Activated gamma-delta T cell treated with Interleukin-2 at 50 U/mL for 16 hours (primary cell): ENCODE results near the gene LRRK1.
A peak's percentile ranks its signal among the peaks of the same experiment; 100 is the strongest.

Experiments used
- DNase-seq: peaks from one replicate; pipeline ENCODE4 v3.0.0-alpha.2; 2020

Gene LRRK1, protein sequence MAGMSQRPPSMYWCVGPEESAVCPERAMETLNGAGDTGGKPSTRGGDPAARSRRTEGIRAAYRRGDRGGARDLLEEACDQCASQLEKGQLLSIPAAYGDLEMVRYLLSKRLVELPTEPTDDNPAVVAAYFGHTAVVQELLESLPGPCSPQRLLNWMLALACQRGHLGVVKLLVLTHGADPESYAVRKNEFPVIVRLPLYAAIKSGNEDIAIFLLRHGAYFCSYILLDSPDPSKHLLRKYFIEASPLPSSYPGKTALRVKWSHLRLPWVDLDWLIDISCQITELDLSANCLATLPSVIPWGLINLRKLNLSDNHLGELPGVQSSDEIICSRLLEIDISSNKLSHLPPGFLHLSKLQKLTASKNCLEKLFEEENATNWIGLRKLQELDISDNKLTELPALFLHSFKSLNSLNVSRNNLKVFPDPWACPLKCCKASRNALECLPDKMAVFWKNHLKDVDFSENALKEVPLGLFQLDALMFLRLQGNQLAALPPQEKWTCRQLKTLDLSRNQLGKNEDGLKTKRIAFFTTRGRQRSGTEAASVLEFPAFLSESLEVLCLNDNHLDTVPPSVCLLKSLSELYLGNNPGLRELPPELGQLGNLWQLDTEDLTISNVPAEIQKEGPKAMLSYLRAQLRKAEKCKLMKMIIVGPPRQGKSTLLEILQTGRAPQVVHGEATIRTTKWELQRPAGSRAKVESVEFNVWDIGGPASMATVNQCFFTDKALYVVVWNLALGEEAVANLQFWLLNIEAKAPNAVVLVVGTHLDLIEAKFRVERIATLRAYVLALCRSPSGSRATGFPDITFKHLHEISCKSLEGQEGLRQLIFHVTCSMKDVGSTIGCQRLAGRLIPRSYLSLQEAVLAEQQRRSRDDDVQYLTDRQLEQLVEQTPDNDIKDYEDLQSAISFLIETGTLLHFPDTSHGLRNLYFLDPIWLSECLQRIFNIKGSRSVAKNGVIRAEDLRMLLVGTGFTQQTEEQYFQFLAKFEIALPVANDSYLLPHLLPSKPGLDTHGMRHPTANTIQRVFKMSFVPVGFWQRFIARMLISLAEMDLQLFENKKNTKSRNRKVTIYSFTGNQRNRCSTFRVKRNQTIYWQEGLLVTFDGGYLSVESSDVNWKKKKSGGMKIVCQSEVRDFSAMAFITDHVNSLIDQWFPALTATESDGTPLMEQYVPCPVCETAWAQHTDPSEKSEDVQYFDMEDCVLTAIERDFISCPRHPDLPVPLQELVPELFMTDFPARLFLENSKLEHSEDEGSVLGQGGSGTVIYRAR (N-terminal part only)

DNA sequence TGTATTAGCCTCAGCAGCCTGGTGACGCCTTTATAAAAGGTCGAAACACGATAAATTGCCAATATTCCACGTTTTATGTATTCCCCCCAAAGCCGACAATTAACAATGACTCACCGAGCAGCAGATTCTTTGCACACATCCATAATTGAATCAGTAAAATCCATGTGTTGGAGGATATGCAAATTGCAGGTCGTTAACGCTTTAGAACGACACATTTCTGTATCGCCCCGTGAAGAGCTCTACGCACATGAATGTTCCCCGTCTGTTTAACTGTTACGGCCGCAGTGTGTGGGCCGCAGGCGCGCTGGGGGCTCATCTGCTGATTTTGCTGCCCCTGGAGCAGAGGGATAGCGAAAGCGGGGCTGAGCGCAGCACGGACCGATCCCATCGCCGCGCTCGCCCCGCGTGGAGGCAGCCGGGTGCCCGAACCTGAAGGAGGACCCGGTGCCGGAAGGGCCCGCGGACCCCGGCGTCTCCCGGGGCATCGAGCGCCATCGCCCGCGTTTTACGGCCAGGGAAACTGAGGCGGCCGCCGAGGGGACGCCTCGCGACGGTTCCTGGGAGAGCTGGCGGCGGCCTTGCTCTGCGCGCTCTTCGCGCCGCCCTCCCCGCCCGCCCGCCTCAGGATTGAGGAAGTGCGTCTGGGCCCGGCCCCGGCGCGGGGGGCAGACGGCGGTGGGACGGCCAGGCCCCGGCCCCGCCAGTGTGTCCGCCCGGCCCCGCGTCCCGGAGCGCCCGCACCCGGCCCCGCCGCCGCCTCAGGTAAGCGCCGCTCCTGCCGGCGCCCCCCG lies at the start of gene LRRK1:
TSS of gene LRRK1 (plus strand) at position 668 of the 791 bp plus-strand sequence. CDS start 5,276 bp downstream, outside the sequence.
- DNase-seq = no peak

DNA sequence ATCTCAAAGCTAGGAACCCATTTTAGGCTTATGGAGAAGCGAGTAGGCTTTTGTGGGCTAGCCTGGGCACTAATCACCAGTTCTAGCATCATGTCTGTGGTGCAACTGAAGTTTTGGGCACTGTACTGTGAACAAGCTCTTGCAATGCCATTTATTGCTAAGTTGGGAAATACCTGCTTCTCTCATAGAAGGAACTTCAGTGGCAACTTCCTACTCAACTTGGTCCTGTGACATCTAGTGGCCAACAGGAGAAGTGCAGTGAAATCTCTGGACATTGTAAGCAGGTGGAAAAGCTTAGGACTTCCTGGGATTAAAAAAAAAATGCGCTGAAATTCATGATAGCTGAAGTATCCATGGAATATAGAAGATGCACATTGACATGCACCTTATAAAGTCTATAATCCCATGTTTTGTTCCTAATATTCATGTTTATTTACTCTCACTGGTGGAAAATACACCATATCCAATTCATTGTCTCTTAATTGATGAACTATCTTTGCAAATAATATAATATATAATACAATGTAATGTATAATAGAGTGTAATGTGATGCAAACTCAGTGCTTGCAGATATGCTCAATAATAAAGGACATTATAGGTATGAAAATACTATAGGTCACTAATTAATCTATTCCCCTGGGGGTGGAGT lies 46.0 kb upstream of the LRRK1 start:
- peak; percentile 41 for DNase-seq

DNA sequence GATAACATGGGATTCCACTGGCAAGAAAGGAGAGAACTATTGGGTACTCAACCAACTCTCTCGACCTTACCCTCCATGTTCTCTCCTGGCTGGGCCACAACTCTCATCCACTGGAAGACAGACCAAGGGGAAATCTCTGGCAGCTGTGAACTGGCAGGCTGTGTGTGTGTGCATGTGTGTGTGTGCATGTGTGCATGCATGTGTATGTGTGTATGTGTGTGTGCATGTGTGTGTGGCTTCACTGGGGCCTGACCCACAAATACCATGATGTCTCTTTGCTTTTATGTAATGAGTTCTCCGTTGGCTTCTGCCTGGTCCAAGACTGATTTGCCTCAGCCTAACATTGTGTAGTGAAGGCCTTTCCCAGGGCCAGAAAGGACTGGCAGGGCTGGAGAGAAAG lies 43.7 kb upstream of the LRRK1 start:
- DNase-seq = no peak

DNA sequence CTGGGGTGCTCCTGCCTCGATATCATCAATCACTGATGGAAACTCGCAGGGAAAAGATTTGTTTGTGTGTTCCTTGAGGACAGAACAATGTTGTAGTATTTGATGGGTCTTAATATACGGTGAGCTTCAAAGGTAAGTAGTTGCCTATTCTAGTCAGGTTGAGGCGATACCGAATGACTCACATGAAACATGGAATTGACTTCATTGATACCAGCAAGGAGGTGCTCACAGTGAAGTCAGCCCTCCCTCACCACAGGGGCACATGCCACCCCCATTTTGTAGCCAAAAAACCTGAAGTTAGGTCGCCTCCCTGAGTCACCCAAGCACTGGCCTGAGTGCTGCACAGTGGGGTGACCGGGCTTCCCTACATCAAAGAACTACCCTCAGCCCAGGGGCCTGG lies 43.2 kb upstream of the LRRK1 start:
- no peak for DNase-seq

DNA sequence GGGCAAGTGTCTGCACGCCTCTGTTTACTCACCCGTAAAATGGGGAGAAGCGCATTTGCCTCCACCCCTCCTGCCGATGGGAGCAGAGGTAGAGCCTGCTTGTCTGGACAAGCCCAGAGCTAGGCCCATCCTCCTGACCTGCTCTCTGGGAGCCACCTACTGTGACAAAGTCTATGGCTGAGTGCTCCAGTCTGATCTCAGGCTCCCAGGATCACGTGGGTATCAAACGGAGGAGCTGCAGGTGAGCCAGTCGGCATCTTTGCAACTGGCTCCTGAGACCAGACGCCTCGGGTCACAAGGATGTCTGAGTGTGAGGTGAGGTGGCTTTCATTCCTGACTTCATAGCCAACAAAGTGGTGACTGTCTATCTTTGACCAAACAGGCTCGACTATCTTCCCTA lies 41.6 kb upstream of the LRRK1 start:
- no peak for DNase-seq

DNA sequence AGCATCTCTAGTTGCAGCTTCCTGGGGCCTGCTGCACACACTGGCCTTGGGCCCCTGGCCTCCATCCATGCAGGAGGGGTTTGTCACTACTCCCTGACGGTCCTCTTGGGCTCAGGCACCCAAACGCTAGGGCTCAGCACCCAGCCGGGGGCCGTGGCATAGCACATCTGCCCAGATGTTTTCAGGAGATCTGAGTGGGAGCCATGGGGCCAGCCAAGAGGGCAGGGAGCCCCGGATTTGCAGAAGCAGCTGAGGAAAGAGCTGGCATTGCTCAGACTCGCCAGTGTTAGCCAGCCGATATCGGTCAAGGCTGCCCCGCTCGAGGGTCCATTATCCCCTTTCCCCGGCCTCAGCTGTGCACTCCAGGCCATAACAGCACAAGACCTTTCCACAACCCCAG lies 41.0 kb upstream of the LRRK1 start:
- no peak for DNase-seq

DNA sequence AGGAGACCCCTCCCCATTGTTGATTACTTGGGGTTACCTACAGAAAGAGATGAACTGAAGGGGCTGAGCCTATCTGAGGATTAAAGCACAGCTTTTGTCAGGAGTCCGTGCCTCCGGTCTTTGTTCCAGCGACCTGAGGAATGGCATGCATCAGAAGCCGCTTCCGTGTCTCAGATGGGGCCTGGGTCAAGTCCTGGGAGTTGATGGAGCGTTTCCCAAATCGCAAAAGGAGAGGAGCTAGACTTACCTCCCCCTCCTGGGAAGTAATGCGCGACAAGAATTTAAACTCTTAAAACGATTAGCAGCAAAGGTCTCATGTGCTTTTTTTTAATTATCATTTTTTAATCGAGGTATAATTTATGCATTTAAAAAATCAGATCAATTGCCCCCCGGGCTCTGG lies 40.5 kb upstream of the LRRK1 start:
- no peak for DNase-seq

DNA sequence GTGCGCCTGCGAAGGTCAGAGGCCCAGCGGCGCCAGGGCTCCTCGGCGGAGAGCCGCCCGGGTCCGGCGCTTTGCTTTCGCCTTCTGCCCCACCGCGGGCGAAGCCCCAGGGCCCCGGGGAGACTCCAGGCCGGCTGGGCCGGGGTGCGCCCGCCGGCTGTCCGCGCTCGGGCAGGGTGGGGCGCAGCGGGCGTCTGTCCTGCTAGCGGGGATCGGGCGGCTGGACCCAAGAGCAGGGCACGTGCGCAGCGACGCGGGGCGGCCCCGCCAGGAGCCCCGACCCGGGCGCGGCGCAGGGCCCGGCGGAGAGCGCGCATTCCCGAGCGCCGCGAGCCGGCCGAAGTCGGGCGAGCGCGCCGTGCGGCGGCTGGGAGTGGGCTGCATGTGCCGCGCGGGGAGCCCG lies 40.1 kb upstream of the LRRK1 start:
- DNase-seq = no peak

DNA sequence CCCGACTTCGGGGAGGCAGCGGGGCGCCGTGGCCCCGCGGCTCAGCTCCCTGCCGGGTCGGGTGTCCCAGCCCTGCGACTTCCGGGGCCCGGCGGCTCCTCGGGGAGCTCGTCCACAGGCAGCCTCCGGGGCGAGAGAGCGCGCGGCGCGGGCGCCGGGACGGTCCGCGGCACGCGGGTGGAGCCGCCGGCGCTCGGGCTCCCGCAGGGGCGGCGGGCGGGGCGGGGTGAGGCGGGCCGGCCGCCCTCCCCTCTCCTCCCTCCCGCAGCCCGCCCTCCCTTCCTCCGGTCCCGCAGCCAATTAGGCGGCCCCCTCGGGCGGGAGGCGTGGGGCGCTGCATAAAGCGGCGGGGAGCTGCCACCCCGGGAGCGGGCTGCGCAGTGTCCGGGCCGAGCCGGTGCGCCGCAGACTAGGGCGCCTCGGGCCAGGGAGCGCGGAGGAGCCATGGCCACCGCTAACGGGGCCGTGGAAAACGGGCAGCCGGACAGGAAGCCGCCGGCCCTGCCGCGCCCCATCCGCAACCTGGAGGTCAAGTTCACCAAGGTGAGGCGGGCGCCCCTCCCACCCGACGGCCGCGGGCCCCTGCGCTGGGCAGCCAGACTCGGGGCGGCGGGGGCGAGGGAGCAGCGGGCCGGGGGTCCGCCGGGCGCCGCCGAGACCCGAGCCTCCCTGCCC lies 39.6 kb upstream of the LRRK1 start, which contains the start of gene ALDH1A3:
TSS of gene ALDH1A3 (plus strand) at position 368 of the 675 bp plus-strand sequence. CDS start at position 445, 77 bp downstream.
- DNase-seq = no peak

DNA sequence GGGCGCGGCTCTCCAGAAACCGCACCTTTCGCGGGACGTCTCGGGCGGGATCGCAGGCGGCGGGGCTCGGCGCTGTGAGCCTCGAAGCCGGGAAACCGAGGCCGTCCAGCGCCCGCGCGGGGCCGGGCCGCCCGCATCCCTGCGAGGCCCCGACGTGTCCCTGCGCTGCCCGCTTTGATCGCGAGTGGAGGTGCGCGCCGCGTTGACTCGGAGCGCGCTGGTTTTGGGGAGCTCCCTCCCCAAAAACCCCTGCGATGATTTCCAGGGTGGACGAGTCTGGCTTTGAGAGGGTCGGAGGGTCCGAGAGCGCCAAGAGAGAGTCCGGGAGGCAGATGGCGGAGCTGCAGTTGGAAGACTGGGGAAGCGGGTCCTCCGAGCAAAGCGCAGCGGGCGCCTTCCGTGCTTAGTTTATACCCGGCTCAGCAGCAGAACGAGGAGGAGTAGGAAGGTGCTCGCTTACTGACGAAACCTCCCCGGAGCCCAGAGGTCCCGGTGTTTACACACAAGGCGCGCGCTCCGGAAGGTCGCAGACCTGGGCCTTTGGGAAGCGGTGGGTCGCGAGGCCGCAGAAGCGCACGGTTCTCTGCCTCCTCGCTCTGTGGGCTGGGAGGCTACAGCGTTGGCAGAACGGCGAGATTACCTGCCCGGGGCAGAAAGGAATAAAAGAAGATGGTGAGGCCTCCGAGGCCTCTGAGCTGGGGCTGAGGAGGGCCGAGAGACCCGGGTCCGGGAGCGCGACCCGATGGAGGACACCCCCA lies 38.8 kb upstream of the LRRK1 start:
- DNase-seq = no peak

DNA sequence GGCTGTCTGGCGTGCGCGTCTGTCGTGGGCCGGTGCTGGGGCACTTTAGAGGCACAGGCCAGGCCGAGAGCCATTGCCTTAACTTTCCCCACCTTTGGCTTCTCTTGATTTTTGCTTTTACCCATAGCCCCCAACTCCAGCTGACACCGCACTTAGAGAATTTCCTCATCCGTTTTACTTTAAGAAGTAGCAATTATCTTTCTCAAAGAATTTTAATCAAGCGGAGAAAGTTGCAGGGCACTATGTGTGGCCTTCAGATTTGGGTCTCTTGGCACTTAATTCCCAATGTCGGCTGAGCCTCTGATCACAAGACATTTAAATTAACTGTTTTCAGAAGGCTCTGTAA lies 38.3 kb upstream of the LRRK1 start:
- no peak for DNase-seq

DNA sequence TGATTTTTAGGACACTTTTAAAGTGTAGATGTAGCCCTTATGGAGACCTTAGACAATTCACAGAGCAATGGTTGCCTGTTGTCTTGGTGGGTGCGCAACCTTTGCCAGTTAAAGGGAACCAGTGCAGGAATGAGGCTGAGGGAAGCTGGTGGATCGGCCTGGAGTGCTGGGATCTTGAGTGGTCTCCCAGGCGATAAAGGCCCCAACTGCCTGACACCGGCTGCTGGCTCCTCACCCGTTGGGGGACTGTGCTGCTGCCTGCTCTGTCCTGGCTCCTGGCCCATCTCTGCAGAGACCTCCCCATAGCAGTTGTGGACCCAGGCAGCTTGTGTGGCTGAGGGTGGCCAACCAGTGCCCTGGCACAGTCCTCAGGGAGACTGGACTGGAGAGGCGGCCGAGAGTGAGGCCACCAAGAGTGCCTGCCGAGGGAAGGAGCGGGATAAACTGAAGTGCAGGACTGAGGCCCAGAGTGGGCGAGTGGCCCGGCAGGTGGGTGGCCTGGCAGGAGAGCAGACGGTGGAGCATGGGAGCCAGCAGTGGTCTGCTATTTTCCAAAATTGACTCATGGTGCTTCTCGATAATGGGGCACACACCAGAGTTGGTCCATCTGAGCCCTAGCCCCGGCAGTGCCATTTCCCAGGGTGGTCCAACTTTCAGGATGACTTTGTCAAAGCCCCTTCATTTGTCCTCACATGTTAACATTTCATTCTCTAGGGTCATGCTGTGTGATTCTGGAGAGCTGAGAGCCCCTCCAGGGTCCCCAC lies 37.4 kb upstream of the LRRK1 start:
- DNase-seq = no peak

DNA sequence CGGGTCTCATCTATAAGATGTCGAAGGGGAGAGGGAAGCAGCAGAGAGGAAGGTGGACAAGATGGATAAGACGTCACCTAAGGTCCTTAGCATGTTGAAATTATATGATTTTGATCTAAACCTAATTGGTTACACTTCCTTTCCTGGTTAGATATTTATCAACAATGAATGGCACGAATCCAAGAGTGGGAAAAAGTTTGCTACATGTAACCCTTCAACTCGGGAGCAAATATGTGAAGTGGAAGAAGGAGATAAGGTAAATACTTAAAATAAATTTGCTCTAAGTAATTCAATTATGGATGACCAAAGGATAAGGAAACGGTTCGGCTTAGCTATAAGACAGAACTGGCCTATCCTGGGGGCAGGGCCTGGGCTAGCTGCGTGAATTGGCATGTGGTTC lies 34.0 kb upstream of the LRRK1 start:
- no peak for DNase-seq

DNA sequence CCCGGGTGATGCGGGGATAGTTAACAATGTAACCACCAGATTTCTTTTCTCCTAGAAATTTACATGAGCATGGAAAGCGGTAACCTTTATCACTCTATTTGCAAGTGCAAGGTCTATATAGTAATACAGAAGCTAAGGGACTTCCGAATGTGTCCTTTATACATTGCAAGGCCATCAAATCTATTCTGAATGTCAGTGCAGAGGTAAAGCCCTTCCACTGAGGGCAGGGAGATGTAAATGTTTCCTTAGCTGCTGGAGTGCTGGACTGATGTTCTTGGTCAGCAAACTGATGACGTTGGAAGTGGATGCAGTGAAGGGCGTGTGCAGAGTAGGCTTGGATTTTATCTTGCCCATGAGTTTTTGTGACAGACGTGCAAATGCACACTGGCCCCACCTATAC lies 33.3 kb upstream of the LRRK1 start:
- no peak for DNase-seq

DNA sequence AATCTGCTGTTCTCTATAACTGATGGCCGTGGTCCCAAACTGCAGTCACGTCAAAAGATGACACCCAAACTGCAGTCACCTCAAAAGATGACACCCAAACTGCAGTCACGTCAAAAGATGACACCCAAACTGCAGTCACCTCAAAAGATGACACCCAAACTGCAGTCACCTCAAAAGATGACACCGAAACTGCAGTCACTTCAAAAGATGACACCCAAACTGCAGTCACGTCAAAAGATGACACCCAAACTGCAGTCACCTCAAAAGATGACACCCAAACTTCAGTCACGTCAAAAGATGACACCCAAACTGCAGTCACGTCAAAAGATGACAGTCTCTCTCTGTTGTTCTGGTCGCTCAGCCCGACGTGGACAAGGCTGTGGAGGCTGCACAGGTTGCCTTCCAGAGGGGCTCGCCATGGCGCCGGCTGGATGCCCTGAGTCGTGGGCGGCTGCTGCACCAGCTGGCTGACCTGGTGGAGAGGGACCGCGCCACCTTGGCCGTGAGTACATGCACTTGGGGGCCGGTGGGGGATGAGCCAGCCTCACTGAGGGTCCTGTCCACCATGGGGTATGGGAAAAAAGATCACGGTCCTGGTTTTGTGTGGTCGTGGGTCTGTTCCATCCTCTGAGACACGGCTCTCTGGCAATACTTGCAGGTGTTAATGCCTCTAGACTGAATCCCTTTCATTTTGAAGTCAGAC lies 31.8 kb upstream of the LRRK1 start:
- no peak for DNase-seq

DNA sequence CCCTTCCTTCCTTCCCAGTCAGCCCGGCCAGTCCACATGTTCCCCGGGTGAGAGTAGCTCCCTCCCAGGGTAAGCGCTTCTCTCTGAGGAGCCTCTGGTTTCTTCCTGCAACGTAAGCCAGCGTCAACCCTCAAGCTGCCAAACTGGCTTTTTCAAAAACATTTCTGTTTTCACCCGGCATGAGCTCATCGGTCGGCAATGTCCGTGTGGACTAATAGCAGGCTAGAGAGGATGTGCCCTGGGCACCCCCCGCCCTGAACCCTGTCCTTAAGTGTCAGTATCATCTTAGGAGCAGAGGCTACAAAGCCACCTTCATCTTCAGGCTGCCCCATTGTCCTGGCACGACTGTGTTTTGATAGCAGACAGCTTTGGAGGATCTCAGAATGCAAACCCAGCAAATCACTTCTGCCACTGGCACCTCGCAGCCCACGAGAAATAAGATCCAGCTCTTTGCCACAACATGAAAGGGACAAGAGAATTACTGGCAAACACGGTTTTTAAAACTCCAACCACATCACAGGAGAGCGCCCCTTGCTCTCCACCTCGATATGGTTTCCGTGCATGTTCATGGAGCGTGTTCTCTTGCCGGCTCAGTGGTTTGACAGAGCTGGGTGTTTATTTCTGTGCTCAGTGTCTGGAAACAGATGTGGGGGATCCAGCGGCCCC lies 29.6 kb upstream of the LRRK1 start:
- DNase-seq = no peak

DNA sequence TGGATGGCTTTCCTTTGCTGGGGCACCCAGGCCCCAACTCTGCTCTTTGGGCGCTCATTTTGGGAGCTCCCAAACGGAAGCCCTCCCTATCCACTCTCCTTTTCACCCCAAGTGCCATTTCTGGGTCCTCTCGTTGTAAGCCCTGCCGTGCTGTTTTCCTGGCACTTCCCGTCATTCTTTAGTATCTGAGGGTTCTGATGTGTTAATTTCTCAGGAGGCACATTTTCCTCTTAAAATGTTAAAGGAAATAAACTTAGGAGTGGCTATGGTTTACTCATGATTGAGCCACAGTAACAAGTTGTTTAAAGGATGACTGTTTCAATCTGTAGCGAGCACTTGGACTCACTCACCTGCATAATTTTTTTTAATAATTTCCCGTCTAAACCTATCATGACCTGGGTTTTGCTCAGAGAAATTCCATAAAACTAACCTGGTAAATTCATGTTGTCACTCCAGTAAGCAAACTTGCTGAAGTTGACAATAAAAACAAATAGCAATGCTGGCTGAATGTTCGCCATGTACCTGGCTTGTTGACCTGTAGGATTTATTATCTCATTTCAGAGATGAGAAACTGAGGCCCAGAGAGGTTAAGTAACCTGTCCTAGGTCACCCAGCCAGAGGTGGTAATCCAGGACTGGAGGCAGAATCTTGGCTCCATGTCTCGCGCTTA lies 29.0 kb upstream of the LRRK1 start:
- no peak for DNase-seq

DNA sequence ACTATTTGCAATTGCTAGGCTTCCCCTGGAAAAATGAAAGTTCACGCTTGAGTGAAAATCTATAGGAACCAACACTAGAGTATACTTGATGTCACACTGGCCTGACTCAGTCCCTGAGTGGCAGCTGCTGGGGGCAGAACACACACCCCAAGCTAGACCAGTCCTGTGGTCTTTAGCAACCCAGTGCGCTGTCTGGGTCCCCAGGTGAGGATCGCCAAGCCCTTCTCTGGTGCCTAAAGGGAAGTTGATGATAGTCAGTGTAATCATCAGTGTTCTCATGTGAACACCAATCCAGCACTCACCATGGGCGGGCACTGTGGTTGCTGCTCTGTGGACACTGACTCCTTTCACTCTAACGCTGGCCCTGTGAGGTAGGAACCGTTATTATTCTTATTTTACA lies 28.3 kb upstream of the LRRK1 start:
- DNase-seq = no peak
